ENCODE results near the gene NEURL1. TPM values are rescaled to one million over a fixed set of nuclear protein-coding genes. Genes with fewer than 3 reads are reported as not detected.

The NEURL1 gene
- total and polyA plus RNA-seq, 2 donors (not counting 1 experiment from before 2014, with no cell fraction given): 0.30 to 0.57 TPM

DNA sequence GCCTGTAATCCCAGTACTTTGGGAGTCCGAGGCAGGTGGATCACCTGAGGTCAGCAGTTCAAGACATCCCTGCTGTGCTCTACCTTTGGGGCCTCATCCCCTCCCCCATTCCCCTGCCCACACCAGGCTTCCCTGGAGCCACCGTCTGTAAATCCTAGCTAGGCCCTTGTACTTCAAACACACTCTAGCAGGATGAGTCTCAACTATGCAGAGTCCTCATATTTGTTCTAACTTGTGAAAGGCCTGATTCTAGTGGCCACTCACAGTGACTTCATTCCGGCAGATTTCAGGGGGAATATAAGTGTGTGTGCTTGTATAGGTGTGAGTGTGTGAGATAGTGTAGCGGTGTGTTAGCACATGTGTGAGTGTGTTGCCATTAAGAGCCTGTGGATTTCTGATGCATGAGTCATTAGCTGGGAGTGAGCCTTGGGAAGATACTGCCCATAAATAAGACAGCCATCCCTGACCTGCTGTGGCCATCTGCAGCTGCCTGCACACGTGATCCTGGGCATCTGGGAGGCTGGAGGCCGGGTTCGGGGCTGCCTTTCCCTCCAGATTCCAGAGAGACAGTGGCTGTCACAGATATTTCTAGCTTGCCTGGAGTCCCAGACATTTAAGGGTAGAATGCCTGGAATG, 1.7 kb upstream of the NEURL1 start:
- no peak overlapping the region for H3K27ac ChIP-seq (ENCODE audit: low read length in 2 of 2)
- Mint-ChIP-seq H3K4me1 (peaks cover 34% of the 10 kb centered on the region), H3K9me3 (ENCODE audit: insufficient read depth) (no peaks in the 10 kb centered on the region), H3K27ac (peak overlapping the region; percentile 22), H3K4me3 (peak overlapping the region; percentile 50), H3K27me3 (peaks cover 40% of the 10 kb centered on the region)
- peaks cover 0 to 34% (median 24%) of the 10 kb centered on the region in 4 experiments for H3K27me3 ChIP-seq (replicated peaks in 1 of 4; ENCODE audit: control extremely low read depth in 1 of 4, control insufficient read depth in 3 of 4, insufficient read depth in 4 of 4, low read length in 3 of 4)
- ChIA-PET CTCF (interaction anchor here (1.0 to 12.2 kb wide), 5 partner anchors 9 to 194 kb away, joined by 3 to 345 read pairs (median 5); no protein-coding TSS in a partner anchor), POLR2A (no interaction called here)
- H2AFZ ChIP-seq (ENCODE audit: insufficient read depth, low read depth, low read length, poor library complexity, severe bottlenecking): no peak overlapping the region
- DNase-seq (no peak), ATAC-seq (ENCODE audit: low read depth) (no peak)
- H3K36me3 ChIP-seq (replicated peaks in 1 of 2; ENCODE audit: control extremely low read depth in 1 of 2, control insufficient read depth in 1 of 2, extremely low read depth in 1 of 2, insufficient read depth in 2 of 2, low read length in 1 of 2): no peaks in the 10 kb centered on the region
- no peak overlapping the region for H3K4me2 ChIP-seq (replicated peaks; ENCODE audit: low read depth, low read length, poor library complexity, severe bottlenecking)
- no peaks in the 10 kb centered on the region for H4K20me1 ChIP-seq (ENCODE audit: control insufficient read depth, insufficient read depth, low read length, poor library complexity, severe bottlenecking)
- H3K4me1 ChIP-seq (ENCODE audit: control insufficient read depth in 2 of 2, insufficient read depth in 2 of 2, low read length in 2 of 2): peaks cover 25 to 26% of the 10 kb centered on the region in 2 donors
- intact Hi-C loops (cut with micrococcal nuclease): loop anchor here (5.0 kb wide), 1 partner anchor 100 kb away; no protein-coding TSS in a partner anchor
- TF ChIP-seq, protein P1, sequence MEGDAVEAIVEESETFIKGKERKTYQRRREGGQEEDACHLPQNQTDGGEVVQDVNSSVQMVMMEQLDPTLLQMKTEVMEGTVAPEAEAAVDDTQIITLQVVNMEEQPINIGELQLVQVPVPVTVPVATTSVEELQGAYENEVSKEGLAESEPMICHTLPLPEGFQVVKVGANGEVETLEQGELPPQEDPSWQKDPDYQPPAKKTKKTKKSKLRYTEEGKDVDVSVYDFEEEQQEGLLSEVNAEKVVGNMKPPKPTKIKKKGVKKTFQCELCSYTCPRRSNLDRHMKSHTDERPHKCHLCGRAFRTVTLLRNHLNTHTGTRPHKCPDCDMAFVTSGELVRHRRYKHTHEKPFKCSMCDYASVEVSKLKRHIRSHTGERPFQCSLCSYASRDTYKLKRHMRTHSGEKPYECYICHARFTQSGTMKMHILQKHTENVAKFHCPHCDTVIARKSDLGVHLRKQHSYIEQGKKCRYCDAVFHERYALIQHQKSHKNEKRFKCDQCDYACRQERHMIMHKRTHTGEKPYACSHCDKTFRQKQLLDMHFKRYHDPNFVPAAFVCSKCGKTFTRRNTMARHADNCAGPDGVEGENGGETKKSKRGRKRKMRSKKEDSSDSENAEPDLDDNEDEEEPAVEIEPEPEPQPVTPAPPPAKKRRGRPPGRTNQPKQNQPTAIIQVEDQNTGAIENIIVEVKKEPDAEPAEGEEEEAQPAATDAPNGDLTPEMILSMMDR (IDR thresholded peaks at IDR 0.05): no peak
- TF ChIP-seq EZH2 (IDR thresholded peaks at IDR 0.05; ENCODE audit: borderline replicate concordance, insufficient read depth, low read depth, low read length, poor library complexity, severe bottlenecking): no peak
- WGBS (ENCODE audit: insufficient coverage): 96% methylated on average over 6 of the region's 7 CpGs
- peaks cover 0 to 2% (median 0%) of the 10 kb centered on the region in 3 donors for H3K9me3 ChIP-seq (ENCODE audit: control extremely low read depth in 1 of 3, control insufficient read depth in 2 of 3, insufficient read depth in 1 of 3, low read length in 2 of 3)
- H3K4me3 ChIP-seq (ENCODE audit: control extremely low read depth in 1 of 5, extremely low read depth in 1 of 5, insufficient read depth in 1 of 5, low read depth in 2 of 5, low read length in 4 of 5): no peak overlapping the region
- H3K79me2 ChIP-seq (ENCODE audit: control insufficient read depth, insufficient read depth, low read length): no peaks in the 10 kb centered on the region
- no peak overlapping the region for H3K9ac ChIP-seq (ENCODE audit: low read length)

DNA sequence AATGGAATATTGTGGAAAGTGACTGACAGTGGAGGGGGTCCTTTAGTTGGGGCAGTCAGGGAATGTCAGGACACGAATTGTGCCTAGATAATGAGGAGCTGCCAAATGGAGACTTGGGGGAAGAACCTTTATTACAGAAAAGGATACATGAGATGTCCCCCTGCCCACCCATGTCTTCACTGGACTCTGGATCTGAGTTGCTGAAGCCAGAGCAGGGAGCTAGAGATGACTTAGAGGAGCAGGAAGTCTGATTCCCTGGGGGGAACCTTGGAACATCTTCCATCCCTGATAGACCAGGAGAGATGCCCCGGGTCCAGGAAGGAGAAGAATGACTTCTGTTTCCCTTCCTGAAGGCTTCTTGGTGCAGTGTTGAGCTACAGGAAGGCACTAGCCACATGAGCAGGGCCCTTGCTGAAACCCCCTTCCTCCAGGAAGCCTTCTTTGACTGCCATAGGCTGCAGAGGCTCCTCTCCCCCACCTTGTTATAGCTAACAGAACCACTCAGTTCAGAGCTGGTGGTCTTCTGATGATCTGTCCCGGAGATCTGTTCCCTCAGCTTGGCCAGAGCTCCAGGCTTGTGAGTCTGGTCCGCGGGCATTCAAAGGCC, 747 bp upstream of the NEURL1 start:
- H3K4me2 ChIP-seq (replicated peaks; ENCODE audit: low read depth, low read length, poor library complexity, severe bottlenecking): peak overlapping the region; percentile 86
- H3K27me3 ChIP-seq (replicated peaks in 1 of 4; ENCODE audit: control extremely low read depth in 1 of 4, control insufficient read depth in 3 of 4, insufficient read depth in 4 of 4, low read length in 3 of 4): peaks cover 0 to 39% (median 25%) of the 10 kb centered on the region in 4 experiments
- no peak for TF ChIP-seq EZH2 (IDR thresholded peaks at IDR 0.05; ENCODE audit: borderline replicate concordance, insufficient read depth, low read depth, low read length, poor library complexity, severe bottlenecking)
- TF ChIP-seq, protein P1 (IDR thresholded peaks at IDR 0.05): no peak
- intact Hi-C loops (cut with micrococcal nuclease): loop anchor here (5.0 kb wide), 1 partner anchor 100 kb away; no protein-coding TSS in a partner anchor
- ChIA-PET POLR2A (no interaction called here), CTCF (interaction anchor here (0.7 to 12.2 kb wide), 5 partner anchors 7 to 193 kb away, joined by 3 to 345 read pairs (median 6); no protein-coding TSS in a partner anchor)
- Mint-ChIP-seq H3K4me1 (peaks cover 34% of the 10 kb centered on the region), H3K27ac (no peak overlapping the region), H3K9me3 (ENCODE audit: insufficient read depth) (no peaks in the 10 kb centered on the region), H3K27me3 (peaks cover 48% of the 10 kb centered on the region), H3K4me3 (peak overlapping the region; percentile 84)
- no peak for DNase-seq
- peaks cover 0 to 2% (median 0%) of the 10 kb centered on the region in 3 donors for H3K9me3 ChIP-seq (ENCODE audit: control extremely low read depth in 1 of 3, control insufficient read depth in 2 of 3, insufficient read depth in 1 of 3, low read length in 2 of 3)
- H2AFZ ChIP-seq (ENCODE audit: insufficient read depth, low read depth, low read length, poor library complexity, severe bottlenecking): no peak overlapping the region
- 72% methylated on average over 5 of the region's 5 CpGs for WGBS (ENCODE audit: insufficient coverage)
- H4K20me1 ChIP-seq (ENCODE audit: control insufficient read depth, insufficient read depth, low read length, poor library complexity, severe bottlenecking): no peaks in the 10 kb centered on the region
- H3K4me1 ChIP-seq (ENCODE audit: control insufficient read depth in 2 of 2, insufficient read depth in 2 of 2, low read length in 2 of 2): peaks cover 25 to 26% of the 10 kb centered on the region in 2 donors
- H3K27ac ChIP-seq (ENCODE audit: low read length in 2 of 2): no peak overlapping the region
- H3K36me3 ChIP-seq (replicated peaks in 1 of 2; ENCODE audit: control extremely low read depth in 1 of 2, control insufficient read depth in 1 of 2, extremely low read depth in 1 of 2, insufficient read depth in 2 of 2, low read length in 1 of 2): no peaks in the 10 kb centered on the region
- H3K79me2 ChIP-seq (ENCODE audit: control insufficient read depth, insufficient read depth, low read length): no peaks in the 10 kb centered on the region
- H3K4me3 ChIP-seq (ENCODE audit: control extremely low read depth in 1 of 5, extremely low read depth in 1 of 5, insufficient read depth in 1 of 5, low read depth in 2 of 5, low read length in 4 of 5): peak overlapping the region in 1 of 5 experiments; percentile 57
- no peak overlapping the region for H3K9ac ChIP-seq (ENCODE audit: low read length)
- no peak for ATAC-seq (ENCODE audit: low read depth)
